HEK293 (cell line): ENCODE measurements around the gene ETNK1.

Source experiments
- AEBP2 ChIP-seq: fragments of 450-650 bp; formaldehyde crosslinking; IDR thresholded peaks from 2 replicates; pipeline ENCODE4 v1.5.1; 2016; ENCODE audit warnings: missing biosample characterization, missing genetic modification characterization, borderline replicate concordance
- GLI2 ChIP-seq: fragments of 450-650 bp; formaldehyde crosslinking; IDR thresholded peaks from 2 replicates; pipeline ENCODE4; 2017; ENCODE audit warnings: missing biosample characterization, missing genetic modification characterization, low read depth, borderline replicate concordance
- MEIS1 ChIP-seq: sonication (generic); formaldehyde crosslinking; IDR thresholded peaks from 2 replicates; pipeline ENCODE4 v1.8.1; 2022; ENCODE audit warnings: missing genetic modification reagents, mild to moderate bottlenecking, borderline replicate concordance
- PRDM1 ChIP-seq: fragments of 450-650 bp; formaldehyde crosslinking; IDR thresholded peaks from 2 replicates; pipeline ENCODE4; 2016; ENCODE audit warnings: missing biosample characterization, missing genetic modification characterization
- PRDM2 ChIP-seq: fragments of 450-650 bp; formaldehyde crosslinking; IDR thresholded peaks from 2 replicates; pipeline ENCODE4 v1.5.1; 2016; ENCODE audit warnings: missing biosample characterization, missing genetic modification characterization, borderline replicate concordance
- PRDM6 ChIP-seq: fragments of 450-650 bp; formaldehyde crosslinking; IDR thresholded peaks from 2 replicates; pipeline ENCODE4 v1.5.1; 2017; ENCODE audit warnings: missing biosample characterization, missing genetic modification characterization
- RBAK ChIP-seq: fragments of 450-650 bp; formaldehyde crosslinking; IDR thresholded peaks from 2 replicates; pipeline ENCODE4 v1.5.1; 2016; ENCODE audit warnings: missing biosample characterization, missing genetic modification characterization
- REPIN1 ChIP-seq: fragments of 450-650 bp; formaldehyde crosslinking; IDR thresholded peaks from 2 replicates; pipeline ENCODE4 v1.5.1; 2017; ENCODE audit warnings: missing biosample characterization, missing genetic modification characterization, low read depth
- ZIC2 ChIP-seq: fragments of 450-650 bp; formaldehyde crosslinking; IDR thresholded peaks from 2 replicates; pipeline ENCODE4 v1.5.1; 2016; ENCODE audit warnings: missing biosample characterization, missing genetic modification characterization
- ZNF311 ChIP-seq: fragments of 450-650 bp; formaldehyde crosslinking; IDR thresholded peaks from 2 replicates; pipeline ENCODE4 v1.5.1; 2017; ENCODE audit warnings: missing biosample characterization, missing genetic modification characterization, borderline replicate concordance
- ZNF513 ChIP-seq: fragments of 450-650 bp; IDR thresholded peaks from 2 replicates; pipeline ENCODE4 v1.5.1; 2018; ENCODE audit warnings: missing biosample characterization, missing genetic modification characterization
- ZNF514 ChIP-seq: fragments of 450-650 bp; formaldehyde crosslinking; IDR thresholded peaks from 2 replicates; pipeline ENCODE4 v1.5.1; 2016; ENCODE audit warnings: missing biosample characterization, missing genetic modification characterization
- ZNF561 ChIP-seq: fragments of 450-650 bp; IDR thresholded peaks from 2 replicates; pipeline ENCODE4 v1.5.1; 2018; ENCODE audit warnings: missing biosample characterization, missing genetic modification characterization, borderline replicate concordance
- ZNF639 ChIP-seq: fragments of 450-650 bp; formaldehyde crosslinking; IDR thresholded peaks from 2 replicates; pipeline ENCODE4 v1.5.1; 2016; ENCODE audit warnings: missing biosample characterization, missing genetic modification characterization
- ZNF692 ChIP-seq: fragments of 450-650 bp; formaldehyde crosslinking; IDR thresholded peaks from 2 replicates; pipeline ENCODE4 v1.5.1; 2016; ENCODE audit warnings: missing biosample characterization, missing genetic modification characterization
- ZNF777 ChIP-seq: fragments of 450-650 bp; formaldehyde crosslinking; IDR thresholded peaks from 2 replicates; pipeline ENCODE4 v1.5.1; 2017; ENCODE audit warnings: missing biosample characterization, missing genetic modification characterization, borderline replicate concordance
- ZNF837 ChIP-seq: fragments of 450-650 bp; formaldehyde crosslinking; IDR thresholded peaks from 2 replicates; pipeline ENCODE4 v1.5.1; 2016; ENCODE audit warnings: missing biosample characterization, missing genetic modification characterization
- ZSCAN4 ChIP-seq: fragments of 450-650 bp; formaldehyde crosslinking; IDR thresholded peaks from 2 replicates; pipeline ENCODE4 v1.5.1; 2017; ENCODE audit warnings: missing biosample characterization, missing genetic modification characterization

Gene ETNK1

GRCh38 chr12:22624870-22625761 lies at the start of gene ETNK1 (continued):
- no peak for TF ChIP-seq AEBP2 (tag by site-specific recombination)
- TF ChIP-seq MEIS1 (CRISPR knock-in tag): no peak
- no peak for TF ChIP-seq ZIC2 (tag by site-specific recombination)
- TF ChIP-seq ZSCAN4 (tag by site-specific recombination): no peak; the same call in 1 of the 2 replicates
- TF ChIP-seq REPIN1 (tag by site-specific recombination): no peak
- TF ChIP-seq GLI2 (tag by site-specific recombination): no peak
- TF ChIP-seq ZNF561: peak; percentile 53; the same call in 1 of the 2 replicates
- no peak for TF ChIP-seq ZNF311 (tag by site-specific recombination)
- TF ChIP-seq ZNF837: no peak
- peak; percentile 91 for TF ChIP-seq ZNF777 (tag by site-specific recombination)
- 0 out of 2 replicates have a peak, but pooled peaks have one; percentile 81 for TF ChIP-seq PRDM2
- TF ChIP-seq RBAK (tag by site-specific recombination): no peak
- TF ChIP-seq PRDM1 (tag by site-specific recombination): no peak
- no peak for TF ChIP-seq ZNF639 (tag by site-specific recombination)
- TF ChIP-seq PRDM6 (tag by site-specific recombination): no peak
- TF ChIP-seq ZNF513: no peak
- no peak for TF ChIP-seq ZNF514 (tag by site-specific recombination)
- TF ChIP-seq ZNF692 (tag by site-specific recombination): peak; percentile 74; the same call in 1 of the 2 replicates
